GM12891 (cell line): ENCODE measurements around the gene MYOCD.

ENCODE experiments used
- DNase-seq: peaks from one replicate; pipeline ENCODE4 v3.0.0; 2011; ENCODE audit warnings: low spot score; ENCODE audit not compliant: insufficient read length
- FAIRE-seq: peaks from 2 replicates; lab custom pipeline; 2011; peaks lifted over from hg19 to GRCh38; lab: Jason Lieb, UNC
- PAX5 ChIP-seq: IDR thresholded peaks from 2 replicates; pipeline ENCODE4 v1.6.1; 2011; ENCODE audit warnings: low read length, moderate library complexity, mild to moderate bottlenecking; ENCODE audit not compliant: insufficient read depth, severe bottlenecking
- POLR2A ChIP-seq: IDR thresholded peaks from 2 replicates; pipeline ENCODE4 v1.6.1; 2011; ENCODE audit warnings: low read depth, low read length, control low read depth
- POLR2AphosphoS5 ChIP-seq: IDR thresholded peaks from 2 replicates; pipeline ENCODE4 v1.6.1; 2011; ENCODE audit warnings: low read depth, low read length, control low read depth
- POU2F2 ChIP-seq: IDR thresholded peaks from 2 replicates; pipeline ENCODE4 v1.6.1; 2011; ENCODE audit warnings: low read depth, mild to moderate bottlenecking, control low read depth, low read length, moderate library complexity
- SPI1 ChIP-seq: IDR thresholded peaks from 2 replicates; pipeline ENCODE4 v1.6.1; 2011; ENCODE audit warnings: low read depth, low read length, control low read depth
- TAF1 ChIP-seq: IDR thresholded peaks from 2 replicates; pipeline ENCODE4 v1.6.1; 2011; ENCODE audit warnings: low read depth, low read length, control low read depth

The MYOCD gene

DNA sequence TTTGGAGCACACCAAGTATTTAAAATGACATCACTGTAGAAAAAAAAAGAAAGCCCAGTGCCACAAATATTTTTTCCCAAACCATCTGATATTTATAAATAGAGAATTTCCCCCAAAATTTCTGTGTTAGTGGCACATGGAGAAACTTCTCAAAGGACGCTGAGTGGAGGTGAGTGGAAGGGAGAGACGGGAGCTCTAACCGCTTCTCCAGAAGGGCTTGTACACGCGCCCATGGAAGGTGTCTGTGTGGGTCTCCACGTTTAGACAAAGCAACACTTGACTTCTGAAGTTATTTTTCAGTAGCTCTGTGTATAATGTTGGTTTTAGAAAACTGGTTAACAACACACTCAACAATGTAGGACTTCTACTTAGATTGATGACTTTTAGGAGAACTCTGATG lies 1.0 kb downstream of the MYOCD start:
- no peak for TF ChIP-seq POLR2AphosphoS5
- TF ChIP-seq TAF1: no peak
- no peak for TF ChIP-seq POLR2A
- TF ChIP-seq SPI1: no peak
- TF ChIP-seq PAX5: no peak
- TF ChIP-seq POU2F2: no peak
- DNase-seq (no peak), FAIRE-seq (no peak)

DNA sequence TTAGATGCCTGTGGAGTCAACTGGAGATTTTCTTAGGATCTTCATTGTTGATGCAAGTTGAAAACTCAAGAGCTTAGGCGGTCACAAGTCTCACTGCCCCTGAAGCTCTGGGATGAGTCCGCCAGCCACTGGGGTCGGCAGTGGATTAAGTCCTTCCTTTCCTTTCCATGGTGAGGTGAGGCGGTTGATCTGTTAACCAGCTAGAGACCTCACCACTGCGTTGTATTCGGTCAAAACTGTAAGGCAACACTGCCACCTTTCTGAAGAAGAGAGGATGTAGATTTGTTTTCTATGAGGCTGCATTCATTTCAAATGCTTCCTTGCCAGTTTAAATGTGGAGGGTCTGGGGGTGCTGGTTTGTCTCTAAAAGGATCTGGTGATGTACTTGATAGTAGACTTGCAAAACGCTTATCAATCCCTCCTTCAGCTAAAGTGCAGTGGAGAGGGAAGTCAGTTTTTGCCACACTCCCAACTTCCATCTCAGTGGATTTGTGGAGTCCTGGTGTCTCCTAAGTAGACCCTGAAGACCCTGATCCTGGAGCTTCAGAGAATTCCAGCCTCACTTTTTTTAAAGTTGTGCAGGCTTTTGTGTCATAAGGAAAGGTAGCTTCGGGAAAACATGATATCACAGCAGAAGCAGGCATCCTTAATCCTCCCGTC lies 1.7 kb downstream of the MYOCD start:
- peak; percentile 72 for FAIRE-seq
- TF ChIP-seq TAF1: no peak
- DNase-seq: peak; percentile 18

DNA sequence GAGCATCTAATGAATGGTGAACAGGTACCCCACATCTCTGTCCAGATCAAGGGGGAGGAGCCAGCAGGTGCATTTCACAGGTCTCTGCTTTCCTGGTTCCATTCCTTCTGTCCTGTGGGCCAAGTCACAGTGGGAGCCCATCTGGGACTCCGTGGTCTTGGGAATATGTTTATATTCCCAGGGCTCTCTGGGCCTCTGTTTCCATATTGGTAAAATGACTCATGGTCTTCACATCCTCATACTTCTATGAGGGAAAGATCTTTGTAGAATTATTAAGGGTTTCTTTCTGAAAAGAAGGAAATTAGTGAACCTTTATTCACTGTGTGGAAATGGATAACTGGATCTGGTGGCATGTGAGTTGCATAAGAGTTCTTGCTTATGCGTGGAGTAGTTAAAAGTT lies 6.2 kb downstream of the MYOCD start:
- no peak for DNase-seq
- no peak for TF ChIP-seq SPI1
- TF ChIP-seq POLR2AphosphoS5: no peak
- no peak for TF ChIP-seq POU2F2
- TF ChIP-seq PAX5: no peak
- TF ChIP-seq TAF1: no peak
- no peak for TF ChIP-seq POLR2A
- no peak for FAIRE-seq

DNA sequence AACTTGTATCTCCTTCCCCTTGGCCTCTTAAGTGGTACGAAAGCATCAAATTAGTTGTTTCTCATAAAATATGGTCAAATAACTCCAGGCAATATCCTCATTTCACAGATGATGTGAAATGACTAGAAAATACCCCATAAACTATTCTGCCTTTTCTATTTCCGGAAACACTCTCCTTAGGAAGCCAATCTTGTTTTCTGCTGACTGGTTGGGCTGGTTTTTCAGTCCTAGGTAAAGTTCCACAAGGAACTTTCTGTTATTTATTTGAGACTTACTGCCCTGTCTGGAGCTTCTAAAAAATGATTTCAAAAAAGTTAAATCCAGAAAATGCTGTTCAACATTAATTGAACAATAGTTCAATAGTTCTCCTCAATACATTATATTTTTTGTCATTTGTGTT lies 7.3 kb downstream of the MYOCD start:
- no peak for DNase-seq
- TF ChIP-seq SPI1 (no peak), PAX5 (no peak), TAF1 (no peak), POLR2A (no peak), POLR2AphosphoS5 (no peak)
- no peak for FAIRE-seq

DNA sequence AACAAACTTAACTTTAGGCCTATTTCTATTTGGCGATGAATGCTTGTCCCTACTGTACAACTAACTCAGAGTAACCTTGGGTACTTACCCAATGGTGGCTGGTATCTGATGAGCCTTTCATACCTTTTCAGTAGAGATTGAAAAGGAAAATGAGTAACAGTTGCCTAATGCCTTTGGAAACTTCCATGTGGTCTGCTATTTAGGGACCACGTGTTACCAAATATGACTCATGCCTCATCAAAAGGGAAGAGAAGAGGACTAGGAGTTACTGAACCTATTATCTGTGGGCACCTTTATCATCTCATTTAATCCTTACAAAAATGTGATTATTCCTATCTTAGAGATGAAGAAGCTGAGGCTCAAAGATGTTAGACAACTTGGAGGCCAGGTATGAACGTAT lies 8.1 kb downstream of the MYOCD start:
- FAIRE-seq (no peak), DNase-seq (no peak)
- TF ChIP-seq POU2F2: no peak
- no peak for TF ChIP-seq POLR2AphosphoS5
- TF ChIP-seq POLR2A: no peak
- no peak for TF ChIP-seq SPI1
- TF ChIP-seq PAX5: no peak
- no peak for TF ChIP-seq TAF1

DNA sequence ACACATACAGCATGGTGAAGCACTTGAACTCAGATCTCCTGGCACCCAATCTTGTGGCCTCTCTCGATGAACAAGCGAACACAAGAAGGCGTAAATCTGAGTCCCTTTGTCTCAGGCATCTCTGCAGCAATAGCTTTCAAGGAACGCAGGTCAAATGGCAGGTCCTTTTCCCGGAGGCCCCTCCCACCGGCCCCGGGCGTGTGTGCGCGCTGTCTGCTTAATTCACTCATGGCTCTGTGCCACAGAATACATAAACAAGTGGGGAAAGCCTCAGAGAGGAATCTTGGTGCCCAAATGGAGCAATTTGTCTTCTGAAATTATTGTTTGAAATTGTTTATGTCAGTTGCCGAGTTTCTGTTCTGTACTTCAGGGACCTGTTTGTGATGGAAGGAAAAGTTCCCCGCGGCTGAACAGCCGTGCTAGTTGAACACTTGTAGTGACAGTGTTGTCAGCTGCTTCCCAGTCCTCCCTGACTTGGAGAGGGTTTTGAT lies 14.8 kb downstream of the MYOCD start:
- no peak for TF ChIP-seq POLR2A
- no peak for TF ChIP-seq SPI1
- TF ChIP-seq TAF1: no peak
- TF ChIP-seq POU2F2: no peak
- no peak for TF ChIP-seq POLR2AphosphoS5
- no peak for TF ChIP-seq PAX5
- FAIRE-seq (no peak), DNase-seq (no peak)

DNA sequence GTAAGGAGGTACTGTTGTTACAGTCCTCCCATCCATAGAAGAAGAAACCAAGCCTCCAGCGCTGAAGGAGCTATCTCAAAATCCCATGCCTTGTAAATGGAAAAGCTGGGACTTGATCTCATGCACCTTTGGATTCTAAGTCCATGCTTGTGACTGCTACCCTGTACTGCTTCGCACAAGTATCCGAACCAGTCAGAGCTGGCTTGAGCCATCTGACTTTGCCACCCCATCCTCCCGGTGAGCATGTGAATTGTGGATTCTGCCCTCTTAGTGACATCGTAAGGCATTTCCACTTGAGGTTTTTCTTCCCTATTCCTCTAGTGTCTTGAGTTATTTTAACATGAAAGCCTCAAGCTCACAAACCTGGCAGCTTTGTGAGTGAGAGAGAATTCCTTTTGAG lies 15.3 kb downstream of the MYOCD start:
- FAIRE-seq (no peak), DNase-seq (no peak)
- TF ChIP-seq POU2F2: no peak

DNA sequence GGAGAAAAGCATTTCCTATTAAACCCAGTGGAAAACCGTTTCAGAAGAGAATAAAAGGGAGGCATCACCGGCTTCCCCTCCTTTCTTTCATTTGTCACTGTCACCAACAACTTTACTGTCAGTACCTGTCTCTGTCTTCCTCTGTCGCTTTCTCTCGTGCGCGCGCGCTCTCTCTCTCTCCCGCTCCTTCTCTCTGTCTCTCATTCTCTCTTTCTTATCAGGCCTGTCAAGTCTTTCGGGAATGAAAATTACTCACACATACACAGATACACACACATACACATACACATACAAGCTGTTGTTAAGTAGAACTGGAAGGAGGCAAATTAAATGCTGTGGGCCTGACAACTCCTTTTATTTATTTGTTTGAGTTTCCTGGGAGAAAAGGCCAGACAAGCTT lies 17.6 kb downstream of the MYOCD start:
- FAIRE-seq (no peak), DNase-seq (no peak)

DNA sequence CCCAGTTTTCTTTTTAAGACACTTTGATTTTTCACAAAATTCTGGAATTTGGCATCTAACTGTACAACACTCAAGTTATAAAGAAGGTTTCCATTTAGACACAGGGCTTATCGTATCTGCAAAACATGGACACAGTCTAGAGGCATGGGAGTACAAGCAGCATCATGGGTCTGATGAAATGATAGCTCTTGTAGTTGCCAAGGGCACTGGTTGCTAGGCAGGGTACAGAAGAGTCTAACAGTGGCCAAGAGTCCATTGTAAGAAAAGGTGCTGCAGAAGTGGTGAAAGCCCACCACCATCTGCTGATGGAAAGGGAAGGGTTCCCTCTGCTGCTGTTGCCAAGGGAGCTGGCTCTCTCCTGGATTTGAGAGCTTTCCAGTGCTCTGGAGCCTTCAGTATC lies 20.8 kb downstream of the MYOCD start:
- no peak for TF ChIP-seq POLR2AphosphoS5
- no peak for TF ChIP-seq POU2F2
- TF ChIP-seq POLR2A: no peak
- TF ChIP-seq SPI1: no peak
- TF ChIP-seq PAX5: no peak
- TF ChIP-seq TAF1: no peak
- FAIRE-seq: no peak
- DNase-seq: no peak

More for the DNA sequence above, 17.6 kb downstream of the MYOCD start:
- TF ChIP-seq SPI1 (no peak), PAX5 (no peak), TAF1 (no peak), POU2F2 (no peak), POLR2AphosphoS5 (no peak), POLR2A (no peak)

DNA sequence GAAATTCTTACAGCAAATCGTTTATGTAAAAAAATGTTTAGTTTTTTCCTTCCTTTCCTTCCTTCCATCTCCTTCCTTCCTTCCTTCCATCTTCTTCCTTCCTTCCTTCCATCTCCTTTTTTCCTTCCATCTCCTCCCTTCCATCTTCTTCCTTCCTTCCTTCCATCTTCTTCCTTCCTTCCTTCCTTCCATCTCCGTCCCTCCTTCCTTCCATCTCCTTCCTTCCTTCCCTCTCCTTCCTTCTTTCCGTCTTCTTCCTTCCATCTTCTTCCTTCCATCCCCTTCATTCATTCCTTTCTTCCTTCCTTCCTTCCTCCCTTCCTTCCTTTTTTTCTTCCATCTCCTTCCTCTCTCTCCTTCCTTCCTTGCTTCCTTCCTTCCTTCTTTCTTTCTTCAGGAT lies 22.7 kb downstream of the MYOCD start:
- no peak for TF ChIP-seq SPI1
- no peak for TF ChIP-seq PAX5
- TF ChIP-seq POLR2AphosphoS5: no peak
- TF ChIP-seq POLR2A: no peak
- TF ChIP-seq POU2F2: no peak
- TF ChIP-seq TAF1: no peak
- no peak for DNase-seq
- FAIRE-seq: no peak

DNA sequence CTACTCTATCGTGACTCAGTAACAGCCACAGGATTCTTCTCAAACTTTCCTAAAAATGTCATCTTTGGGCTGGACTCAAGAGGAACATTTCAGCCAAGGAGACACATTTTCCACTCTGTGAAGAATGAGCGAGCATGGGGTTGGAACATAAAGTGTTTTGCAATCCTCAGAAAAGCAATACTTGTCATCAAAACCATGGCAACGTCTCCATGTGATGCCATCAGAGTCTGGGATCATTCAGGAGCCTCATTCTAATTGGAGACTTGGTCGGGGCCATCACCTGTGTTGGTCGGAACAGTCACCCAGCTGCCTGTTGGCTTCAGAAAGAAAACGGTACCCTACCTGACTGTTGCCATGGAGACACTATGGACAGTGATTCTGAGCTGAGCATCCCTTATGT lies 25.5 kb downstream of the MYOCD start:
- DNase-seq (no peak), FAIRE-seq (no peak)
- no peak for TF ChIP-seq POLR2A
- no peak for TF ChIP-seq TAF1
- TF ChIP-seq POLR2AphosphoS5: no peak
- TF ChIP-seq POU2F2: no peak
- no peak for TF ChIP-seq PAX5
- TF ChIP-seq SPI1: no peak
